Measurements from ENCODE around the gene RFFL. TPM values are rescaled to one million over a fixed set of nuclear protein-coding genes. Genes with fewer than 3 reads are reported as not detected.

The RFFL gene
- total and polyA plus RNA-seq, 2 of the 4 experiments (the other 2 are of a cell fraction): 11.6 to 19.2 TPM

DNA sequence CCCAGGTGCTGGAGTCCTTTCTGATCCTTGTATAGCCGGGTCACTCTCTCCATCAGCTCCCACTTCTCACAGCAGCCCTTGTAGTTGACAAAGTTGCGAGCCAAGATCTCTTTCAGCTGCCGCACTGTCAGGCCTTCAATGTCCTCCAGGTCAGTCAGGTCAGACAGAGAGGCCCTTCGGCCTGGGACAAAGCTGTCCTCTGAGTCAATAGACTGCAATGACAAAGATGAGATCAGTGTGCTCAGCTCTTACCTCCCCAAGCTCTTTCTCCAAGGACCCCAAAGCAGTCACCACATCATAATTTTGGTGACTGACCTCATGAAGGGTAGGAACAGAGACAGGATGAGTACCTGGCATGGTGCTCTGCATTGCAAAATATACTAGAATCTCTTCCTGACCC lies 47.1 kb downstream of the RFFL start:
- no peak overlapping the region for H2BK120ac ChIP-seq (ENCODE audit: low read depth, low read length)
- no peak overlapping the region for H2AK5ac ChIP-seq (ENCODE audit: low read depth, low read length)
- no peak overlapping the region for H2AK9ac ChIP-seq (replicated peaks; ENCODE audit: low read depth, low read length, poor library complexity)
- no peak overlapping the region for H3K56ac ChIP-seq (ENCODE audit: extremely low read depth, insufficient read depth, low read length)
- no peak overlapping the region for H2BK5ac ChIP-seq (ENCODE audit: low read depth, low read length, poor library complexity, severe bottlenecking)
- H2BK20ac ChIP-seq (ENCODE audit: low read depth, low read length): no peak overlapping the region
- no peak overlapping the region for H4K8ac ChIP-seq (ENCODE audit: low read depth in 2 of 2, low read length in 2 of 2)
- no peak overlapping the region for H3K23ac ChIP-seq (ENCODE audit: low read depth, low read length)
- H3K9me3 ChIP-seq (ENCODE audit: control insufficient read depth, insufficient read depth, low read length): no peaks in the 10 kb centered on the region
- no peak overlapping the region for H2BK15ac ChIP-seq (ENCODE audit: low read depth, low read length)
- 73% methylated on average over 2 of the region's 4 CpGs; no CpG with 5 or more reads in 1 of the 2 experiments for WGBS, 2 experiments (ENCODE audit: extremely low coverage in 2 of 2, insufficient read length in 1 of 2)
- H3K9ac ChIP-seq (ENCODE audit: low read depth, low read length): no peak overlapping the region
- POLR2A ChIA-PET (ENCODE audit: unreplicated experiment): interaction anchor here (0.5 kb wide), 1 partner anchor 23 kb away, joined by 3 read pairs; no protein-coding TSS in a partner anchor
- H3K14ac ChIP-seq (replicated peaks; ENCODE audit: low read depth, low read length): no peak overlapping the region
- dilution Hi-C loops (cut with HindIII; ENCODE audit: low sequenced_read_pairs, unreplicated experiment): no loop called here
- ATAC-seq (ENCODE audit: low read depth): no peak
- peaks cover 10% of the 10 kb centered on the region; the same call in 1 of the 2 replicates for H3K9me1 ChIP-seq (ENCODE audit: insufficient read depth, low read length)
- no peaks in the 10 kb centered on the region for H3K27me3 ChIP-seq (ENCODE audit: control insufficient read depth, insufficient read depth, low read length)
- H3K36me3 ChIP-seq (ENCODE audit: control insufficient read depth, insufficient read depth, low read length): peaks cover 33% of the 10 kb centered on the region
- intact Hi-C loops (cut with micrococcal nuclease): no loop called here
- CTCF ChIA-PET: no interaction called here
- H3K18ac ChIP-seq (ENCODE audit: low read depth, low read length): no peak overlapping the region
- H3K4me3 ChIP-seq (ENCODE audit: insufficient read depth, low read depth, low read length): no peak overlapping the region
- no peak overlapping the region for H4K91ac ChIP-seq (ENCODE audit: insufficient read depth, low read depth, low read length)
- H3K4me1 ChIP-seq (ENCODE audit: control insufficient read depth, insufficient read depth, low read length): no peaks in the 10 kb centered on the region
- no peaks in the 10 kb centered on the region for H4K20me1 ChIP-seq (ENCODE audit: insufficient read depth, low read length)
- in situ Hi-C loops (cut with MboI; ENCODE audit: low sequenced_read_pairs): no loop called here
- TF ChIP-seq, protein P1, sequence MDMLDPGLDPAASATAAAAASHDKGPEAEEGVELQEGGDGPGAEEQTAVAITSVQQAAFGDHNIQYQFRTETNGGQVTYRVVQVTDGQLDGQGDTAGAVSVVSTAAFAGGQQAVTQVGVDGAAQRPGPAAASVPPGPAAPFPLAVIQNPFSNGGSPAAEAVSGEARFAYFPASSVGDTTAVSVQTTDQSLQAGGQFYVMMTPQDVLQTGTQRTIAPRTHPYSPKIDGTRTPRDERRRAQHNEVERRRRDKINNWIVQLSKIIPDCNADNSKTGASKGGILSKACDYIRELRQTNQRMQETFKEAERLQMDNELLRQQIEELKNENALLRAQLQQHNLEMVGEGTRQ (IDR thresholded peaks at IDR 0.05; ENCODE audit: low read depth, low read length): no peak
- no peak for TF ChIP-seq POLR2A (IDR thresholded peaks at IDR 0.05; ENCODE audit: low read depth, low read length)
- no peak for TF ChIP-seq MAFK (IDR thresholded peaks at IDR 0.05; ENCODE audit: low read depth, low read length)
- TF ChIP-seq CEBPB (IDR thresholded peaks at IDR 0.05; ENCODE audit: low read depth, low read length): no peak
- TF ChIP-seq, protein P2, sequence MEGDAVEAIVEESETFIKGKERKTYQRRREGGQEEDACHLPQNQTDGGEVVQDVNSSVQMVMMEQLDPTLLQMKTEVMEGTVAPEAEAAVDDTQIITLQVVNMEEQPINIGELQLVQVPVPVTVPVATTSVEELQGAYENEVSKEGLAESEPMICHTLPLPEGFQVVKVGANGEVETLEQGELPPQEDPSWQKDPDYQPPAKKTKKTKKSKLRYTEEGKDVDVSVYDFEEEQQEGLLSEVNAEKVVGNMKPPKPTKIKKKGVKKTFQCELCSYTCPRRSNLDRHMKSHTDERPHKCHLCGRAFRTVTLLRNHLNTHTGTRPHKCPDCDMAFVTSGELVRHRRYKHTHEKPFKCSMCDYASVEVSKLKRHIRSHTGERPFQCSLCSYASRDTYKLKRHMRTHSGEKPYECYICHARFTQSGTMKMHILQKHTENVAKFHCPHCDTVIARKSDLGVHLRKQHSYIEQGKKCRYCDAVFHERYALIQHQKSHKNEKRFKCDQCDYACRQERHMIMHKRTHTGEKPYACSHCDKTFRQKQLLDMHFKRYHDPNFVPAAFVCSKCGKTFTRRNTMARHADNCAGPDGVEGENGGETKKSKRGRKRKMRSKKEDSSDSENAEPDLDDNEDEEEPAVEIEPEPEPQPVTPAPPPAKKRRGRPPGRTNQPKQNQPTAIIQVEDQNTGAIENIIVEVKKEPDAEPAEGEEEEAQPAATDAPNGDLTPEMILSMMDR (conservative IDR thresholded peaks at IDR 0.05; ENCODE audit: low read depth, low read length): no peak
- no peak for TF ChIP-seq RCOR1 (IDR thresholded peaks at IDR 0.05; ENCODE audit: insufficient replicate concordance, low read length)
- TF ChIP-seq RFX5 (IDR thresholded peaks at IDR 0.05; ENCODE audit: low read depth, low read length): no peak
- no peak for TF ChIP-seq CHD1 (IDR thresholded peaks at IDR 0.05; ENCODE audit: low read depth, low read length)
- TF ChIP-seq BHLHE40 (IDR thresholded peaks at IDR 0.05; ENCODE audit: low read depth, low read length): no peak
- no peak for TF ChIP-seq MAZ (IDR thresholded peaks at IDR 0.05; ENCODE audit: borderline replicate concordance, low read depth, low read length)
- no peak for TF ChIP-seq MXI1 (IDR thresholded peaks at IDR 0.05; ENCODE audit: borderline replicate concordance, low read depth, low read length)
- TF ChIP-seq, protein P3, sequence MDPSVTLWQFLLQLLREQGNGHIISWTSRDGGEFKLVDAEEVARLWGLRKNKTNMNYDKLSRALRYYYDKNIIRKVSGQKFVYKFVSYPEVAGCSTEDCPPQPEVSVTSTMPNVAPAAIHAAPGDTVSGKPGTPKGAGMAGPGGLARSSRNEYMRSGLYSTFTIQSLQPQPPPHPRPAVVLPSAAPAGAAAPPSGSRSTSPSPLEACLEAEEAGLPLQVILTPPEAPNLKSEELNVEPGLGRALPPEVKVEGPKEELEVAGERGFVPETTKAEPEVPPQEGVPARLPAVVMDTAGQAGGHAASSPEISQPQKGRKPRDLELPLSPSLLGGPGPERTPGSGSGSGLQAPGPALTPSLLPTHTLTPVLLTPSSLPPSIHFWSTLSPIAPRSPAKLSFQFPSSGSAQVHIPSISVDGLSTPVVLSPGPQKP (IDR thresholded peaks at IDR 0.05; ENCODE audit: borderline replicate concordance, low read depth, low read length): no peak
- TF ChIP-seq SMC3 (IDR thresholded peaks at IDR 0.05; ENCODE audit: low read depth, low read length): no peak
- TF ChIP-seq RAD21 (IDR thresholded peaks at IDR 0.05; ENCODE audit: low read length): no peak
- no peak for TF ChIP-seq NFE2L2 (IDR thresholded peaks at IDR 0.05; ENCODE audit: low read depth, low read length)
- no peak for TF ChIP-seq FOS (IDR thresholded peaks at IDR 0.05; ENCODE audit: low read depth, low read length)
- no peak overlapping the region for H3K4ac ChIP-seq (ENCODE audit: low read depth, low read length)
- H3K27ac ChIP-seq (ENCODE audit: insufficient read depth, low read length): no peak overlapping the region
- no peak for DNase-seq
- H3K4me2 ChIP-seq (ENCODE audit: low read depth, low read length): no peak overlapping the region
- peaks cover 12 to 49% of the 10 kb centered on the region in 2 experiments; a peak in 3 of 4 replicates for H3K79me1 ChIP-seq (ENCODE audit: low read depth in 1 of 2, low read length in 2 of 2)
- no TSS peak for BruUV-seq (replicated peaks)
- H2AFZ ChIP-seq (replicated peaks; ENCODE audit: low read length, poor library complexity): no peak overlapping the region
- no peak overlapping the region for H4K5ac ChIP-seq (ENCODE audit: low read depth, low read length)
